ENCODE measurements around the gene ZFP90.

Gene ZFP90

DNA sequence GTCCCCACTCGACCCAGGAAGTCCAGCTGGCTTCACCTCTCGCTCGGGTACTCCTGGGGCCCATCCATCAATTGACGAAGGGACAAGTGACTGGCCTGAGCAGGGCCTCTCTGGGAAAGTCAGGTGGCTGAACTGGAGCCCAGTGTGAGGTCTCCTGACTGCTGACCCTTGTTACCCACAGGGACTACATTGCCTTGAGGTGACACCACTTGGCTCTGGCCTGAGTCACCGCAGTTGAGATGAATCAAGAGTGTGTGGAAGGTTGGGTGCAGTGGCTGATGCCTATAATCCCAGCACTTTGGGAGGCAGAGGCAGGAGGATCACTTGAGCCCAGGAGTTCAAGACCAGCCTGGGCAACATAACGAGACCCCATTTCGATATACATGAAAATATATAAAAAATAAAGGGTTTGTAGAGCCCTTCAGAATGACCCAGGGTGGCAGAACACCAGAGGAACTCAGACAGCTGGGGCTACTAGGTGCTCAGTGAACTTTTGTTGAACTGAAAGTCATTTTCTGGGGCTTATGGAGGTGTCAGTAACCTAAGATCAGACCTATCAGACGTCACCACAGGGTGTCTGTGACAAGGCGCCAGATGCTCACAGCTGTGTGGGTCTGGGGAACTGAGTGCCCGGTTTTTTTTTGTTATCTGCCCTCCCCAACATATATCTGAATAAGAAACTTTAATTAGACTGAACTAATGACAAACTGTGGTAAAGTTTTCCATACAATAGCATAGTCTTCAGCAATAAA, 14.8 kb upstream of the ZFP90 start:
- Histone ChIP-seq H3K36me3 (ENCODE audit: low read length) (no peaks in the 10 kb centered on the region), H3K4me3 (ENCODE audit: insufficient read depth, low read length, poor library complexity, severe bottlenecking) (no peak overlapping the region), H3K27ac (ENCODE audit: low read depth, low read length) (no peak overlapping the region), H3K9me3 (ENCODE audit: insufficient read depth, low read length) (no peaks in the 10 kb centered on the region), H4K20me1 (ENCODE audit: low read depth, low read length) (no peaks in the 10 kb centered on the region), H3K9me2 (replicated peaks; ENCODE audit: insufficient read depth, low read length) (no peaks in the 10 kb centered on the region), H3F3A (ENCODE audit: insufficient read depth) (no peaks in the 10 kb centered on the region), H3K4me2 (ENCODE audit: low read depth, low read length, poor library complexity, severe bottlenecking) (no peak overlapping the region), H2AFZ (ENCODE audit: low read depth, low read length, severe bottlenecking) (no peak overlapping the region), H3K27me3 (ENCODE audit: low read length) (no peaks in the 10 kb centered on the region), H3K79me2 (ENCODE audit: insufficient read depth, low read length) (no peaks in the 10 kb centered on the region), H3K9ac (ENCODE audit: low read length) (no peak overlapping the region)
- TF ChIP-seq, protein P1, sequence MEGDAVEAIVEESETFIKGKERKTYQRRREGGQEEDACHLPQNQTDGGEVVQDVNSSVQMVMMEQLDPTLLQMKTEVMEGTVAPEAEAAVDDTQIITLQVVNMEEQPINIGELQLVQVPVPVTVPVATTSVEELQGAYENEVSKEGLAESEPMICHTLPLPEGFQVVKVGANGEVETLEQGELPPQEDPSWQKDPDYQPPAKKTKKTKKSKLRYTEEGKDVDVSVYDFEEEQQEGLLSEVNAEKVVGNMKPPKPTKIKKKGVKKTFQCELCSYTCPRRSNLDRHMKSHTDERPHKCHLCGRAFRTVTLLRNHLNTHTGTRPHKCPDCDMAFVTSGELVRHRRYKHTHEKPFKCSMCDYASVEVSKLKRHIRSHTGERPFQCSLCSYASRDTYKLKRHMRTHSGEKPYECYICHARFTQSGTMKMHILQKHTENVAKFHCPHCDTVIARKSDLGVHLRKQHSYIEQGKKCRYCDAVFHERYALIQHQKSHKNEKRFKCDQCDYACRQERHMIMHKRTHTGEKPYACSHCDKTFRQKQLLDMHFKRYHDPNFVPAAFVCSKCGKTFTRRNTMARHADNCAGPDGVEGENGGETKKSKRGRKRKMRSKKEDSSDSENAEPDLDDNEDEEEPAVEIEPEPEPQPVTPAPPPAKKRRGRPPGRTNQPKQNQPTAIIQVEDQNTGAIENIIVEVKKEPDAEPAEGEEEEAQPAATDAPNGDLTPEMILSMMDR (IDR thresholded peaks at IDR 0.05; ENCODE audit: insufficient read depth, low read length, poor library complexity, severe bottlenecking): no peak
- TF ChIP-seq EZH2phosphoT487 (conservative IDR thresholded peaks at IDR 0.05; ENCODE audit: low read length): no peak

DNA sequence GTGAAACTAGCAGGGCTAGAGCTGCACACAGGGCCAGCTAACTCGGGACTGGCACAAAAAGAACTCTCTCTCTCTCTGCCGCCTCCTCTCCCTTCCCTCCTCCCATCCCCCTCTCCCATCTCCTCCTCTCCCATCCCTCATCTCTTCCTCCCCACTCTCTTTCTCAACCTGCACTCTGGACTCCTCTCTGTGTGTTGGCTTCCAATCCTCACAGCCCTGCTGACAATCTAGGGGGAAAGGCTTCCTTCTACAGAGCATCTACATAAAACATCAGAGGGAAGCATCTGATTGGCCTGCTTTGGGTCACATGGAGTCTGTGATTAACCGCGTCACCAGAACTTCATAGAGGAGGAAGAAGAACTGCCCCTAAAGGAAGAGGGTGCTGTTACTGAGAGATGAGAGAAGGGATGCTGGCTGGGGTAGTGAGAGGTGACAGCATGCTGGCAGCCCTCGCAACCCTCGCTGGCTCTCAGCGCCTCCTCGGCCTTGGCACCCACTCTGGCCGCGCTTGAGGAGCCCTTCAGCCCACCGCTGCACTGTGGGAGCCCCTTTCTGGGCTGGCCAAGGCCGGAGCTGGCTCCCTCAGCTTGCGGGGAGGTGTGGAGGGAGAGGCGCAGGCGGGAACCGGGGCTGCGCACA, 12.8 kb upstream of the ZFP90 start:
- Histone ChIP-seq H3K4me2 (ENCODE audit: low read depth, low read length, poor library complexity, severe bottlenecking) (no peak overlapping the region), H3K9me3 (ENCODE audit: insufficient read depth, low read length) (no peaks in the 10 kb centered on the region), H3K79me2 (ENCODE audit: insufficient read depth, low read length) (no peaks in the 10 kb centered on the region), H2AFZ (ENCODE audit: low read depth, low read length, severe bottlenecking) (no peak overlapping the region), H3K27me3 (ENCODE audit: low read length) (no peaks in the 10 kb centered on the region), H4K20me1 (ENCODE audit: low read depth, low read length) (no peaks in the 10 kb centered on the region), H3K4me3 (ENCODE audit: insufficient read depth, low read length, poor library complexity, severe bottlenecking) (no peak overlapping the region), H3K36me3 (ENCODE audit: low read length) (no peaks in the 10 kb centered on the region), H3K9me2 (replicated peaks; ENCODE audit: insufficient read depth, low read length) (no peaks in the 10 kb centered on the region), H3F3A (ENCODE audit: insufficient read depth) (no peaks in the 10 kb centered on the region), H3K27ac (ENCODE audit: low read depth, low read length) (no peak overlapping the region), H3K9ac (ENCODE audit: low read length) (no peak overlapping the region)
- TF ChIP-seq, protein P1 (IDR thresholded peaks at IDR 0.05; ENCODE audit: insufficient read depth, low read length, poor library complexity, severe bottlenecking): no peak
- no peak for TF ChIP-seq EZH2phosphoT487 (conservative IDR thresholded peaks at IDR 0.05; ENCODE audit: low read length)

DNA sequence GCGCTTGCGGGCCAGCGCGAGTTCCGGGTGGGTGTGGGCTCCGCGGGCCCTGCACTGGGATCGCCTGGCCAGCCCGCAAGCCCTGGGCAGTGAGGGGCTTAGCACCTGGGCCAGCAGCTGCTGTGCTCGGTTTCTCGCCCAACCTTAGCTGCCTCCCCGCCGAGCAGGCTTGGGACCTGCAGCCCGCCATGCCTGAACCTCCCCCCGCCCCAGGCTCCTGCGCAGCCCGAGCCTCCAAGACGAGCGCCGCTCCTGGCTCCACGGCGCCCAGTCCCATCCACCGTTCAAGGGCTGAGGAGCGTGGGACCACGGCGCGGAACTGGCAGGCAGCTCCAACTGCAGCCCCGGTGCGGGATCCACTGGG, 12.3 kb upstream of the ZFP90 start:
- Histone ChIP-seq H3K27ac (ENCODE audit: low read depth, low read length) (no peak overlapping the region), H2AFZ (ENCODE audit: low read depth, low read length, severe bottlenecking) (no peak overlapping the region), H3K9me3 (ENCODE audit: insufficient read depth, low read length) (no peaks in the 10 kb centered on the region), H3F3A (ENCODE audit: insufficient read depth) (no peaks in the 10 kb centered on the region), H3K4me2 (ENCODE audit: low read depth, low read length, poor library complexity, severe bottlenecking) (no peak overlapping the region), H4K20me1 (ENCODE audit: low read depth, low read length) (no peaks in the 10 kb centered on the region), H3K9me2 (replicated peaks; ENCODE audit: insufficient read depth, low read length) (no peaks in the 10 kb centered on the region), H3K4me3 (ENCODE audit: insufficient read depth, low read length, poor library complexity, severe bottlenecking) (no peak overlapping the region), H3K79me2 (ENCODE audit: insufficient read depth, low read length) (no peaks in the 10 kb centered on the region), H3K27me3 (ENCODE audit: low read length) (no peaks in the 10 kb centered on the region), H3K36me3 (ENCODE audit: low read length) (no peaks in the 10 kb centered on the region), H3K9ac (ENCODE audit: low read length) (no peak overlapping the region)
- no peak for TF ChIP-seq EZH2phosphoT487 (conservative IDR thresholded peaks at IDR 0.05; ENCODE audit: low read length)
- TF ChIP-seq, protein P1 (IDR thresholded peaks at IDR 0.05; ENCODE audit: insufficient read depth, low read length, poor library complexity, severe bottlenecking): no peak
